G401 (cell line): ENCODE measurements around the gene TOMM40L. TPM values are rescaled to one million over a fixed set of nuclear protein-coding genes. Genes with fewer than 3 reads are reported as not detected.
"Not testable (repeated sequence)": the region's sequence is repeated elsewhere in the genome, so short reads cannot be mapped to it uniquely, and the experiment has no call there.

Experiments used
- DNase-seq: peaks from one replicate; pipeline ENCODE4 v3.0.0-alpha.2; 2015; ENCODE audit warnings: low spot score
- in situ Hi-C: cut with HindIII; loops from 2 replicates; pipeline ENCODE4 v1.10.0; 2016; ENCODE audit warnings: low sequenced_read_pairs, mixed read lengths
- total RNA-seq: library from RNA; depleted of rRNA; stranded (reverse); fragments of >200 nt; shearing (Covaris generic); gene quantifications from 2 replicates; pipeline ENCODE4 v1.2.3, GENCODE V29; 2014

TOMM40L gene
- total RNA-seq, 1 experiment from 2014 or later, result 37.4 TPM

- in situ Hi-C loops, result no loop called here
- DNase-seq, result no peak
Measured at GRCh38 chr1:161241682-161242081, 15.8 kb downstream of the TOMM40L start.

DNA sequence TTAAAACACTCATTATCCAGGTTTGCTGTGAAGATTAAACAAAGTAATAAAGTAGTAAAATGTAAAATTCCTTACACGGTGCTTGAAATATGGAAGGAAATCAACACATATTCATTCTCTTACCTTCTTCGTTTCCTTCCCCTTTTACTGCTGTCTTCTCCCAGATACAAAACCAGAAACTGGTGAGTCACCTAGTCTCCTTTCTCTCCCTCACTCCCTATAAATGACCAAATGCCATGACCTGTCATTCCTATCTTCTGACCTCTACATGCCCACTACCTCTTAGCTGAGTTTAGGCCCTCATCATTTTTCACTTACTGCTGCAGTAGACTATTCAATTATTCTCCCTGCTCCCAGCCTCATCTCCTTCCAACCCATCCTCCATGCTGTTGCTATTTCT lies 16.5 kb downstream of the TOMM40L start:
- in situ Hi-C loops, result no loop called here
- no peak for DNase-seq

GRCh38 chr1:161244888-161245287 lies 19.0 kb downstream of the TOMM40L start:
- DNase-seq, result no peak
- in situ Hi-C loops, result no loop called here

GRCh38 chr1:161250100-161250499 lies 24.2 kb downstream of the TOMM40L start:
- DNase-seq, in situ Hi-C loops: not testable (repeated sequence)

DNA sequence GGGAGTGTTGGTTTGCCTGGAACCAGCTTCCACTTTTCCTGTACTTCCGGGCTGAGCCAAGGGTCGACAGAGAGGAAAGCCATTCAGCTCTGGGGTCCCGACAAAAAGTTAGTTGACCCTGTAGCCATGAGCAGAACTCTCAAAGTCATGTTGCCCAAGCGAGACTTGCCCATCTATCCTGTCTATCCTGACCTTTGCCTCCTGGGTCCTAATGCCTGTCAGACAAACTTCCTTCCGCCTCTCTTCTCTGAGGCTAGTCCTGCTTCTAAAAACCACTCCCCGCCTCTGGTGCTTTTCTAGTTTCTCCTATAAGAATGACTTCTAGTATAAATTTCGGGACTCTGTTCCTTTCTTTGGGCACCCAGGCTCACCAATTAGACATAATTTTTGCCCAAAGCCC lies 25.0 kb downstream of the TOMM40L start:
- in situ Hi-C loops, result no loop called here

DNA sequence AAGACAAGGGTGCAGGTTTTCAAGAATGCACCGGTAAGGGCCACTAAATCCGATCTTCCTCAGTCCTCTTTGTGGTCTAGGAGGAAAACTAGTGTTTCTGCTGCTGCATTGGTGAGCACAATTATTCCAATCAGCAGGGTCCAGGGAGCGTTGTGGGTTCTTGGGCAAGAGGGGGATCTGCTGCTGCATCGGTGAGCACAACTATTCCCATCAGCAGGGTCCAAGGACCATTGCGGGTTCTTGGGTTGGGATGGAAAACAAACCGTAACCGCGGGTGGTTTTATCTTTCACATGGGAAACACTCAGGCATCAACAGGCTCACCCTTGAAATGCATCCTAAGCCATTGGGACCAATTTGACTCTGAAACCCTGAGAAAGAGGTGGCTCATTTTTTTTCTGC lies 25.7 kb downstream of the TOMM40L start:
- no peak for DNase-seq
- in situ Hi-C loops, result no loop called here

More for the DNA sequence above, 25.0 kb downstream of the TOMM40L start:
- no peak for DNase-seq

GRCh38 chr1:161255302-161255701 lies 29.4 kb downstream of the TOMM40L start:
- in situ Hi-C loops, DNase-seq: not testable (repeated sequence)

DNA sequence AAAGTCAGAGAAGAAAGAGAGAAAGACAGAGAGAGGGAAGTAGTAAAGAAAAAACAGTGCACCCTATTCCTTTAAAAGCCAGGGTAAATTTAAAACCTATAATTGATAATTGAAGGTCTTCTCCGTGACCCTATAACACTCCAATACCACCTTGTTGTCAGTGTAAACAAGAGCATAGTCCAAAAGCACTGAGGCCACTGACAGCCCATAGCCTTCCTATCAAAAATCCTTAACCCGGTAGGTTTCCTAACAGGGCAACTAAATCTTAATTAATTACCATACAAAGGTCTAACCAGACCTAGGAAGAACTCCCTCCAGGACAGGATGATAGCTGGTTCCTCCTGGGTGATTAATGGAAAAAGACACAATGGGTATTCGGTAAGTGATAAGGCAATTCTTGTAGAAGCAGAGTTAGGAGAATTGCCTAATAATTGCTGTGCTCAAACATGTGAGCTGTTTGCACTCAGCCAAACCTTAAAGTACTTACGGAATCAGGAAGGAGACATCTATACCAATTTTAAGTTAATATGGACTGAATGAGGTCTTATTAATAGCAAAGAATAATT lies 30.2 kb downstream of the TOMM40L start:
- DNase-seq, in situ Hi-C loops: not testable (repeated sequence)

- in situ Hi-C loops, DNase-seq: not testable (repeated sequence)
Measured at GRCh38 chr1:161257109-161257508, 31.2 kb downstream of the TOMM40L start.

GRCh38 chr1:161258439-161259344 lies 32.8 kb downstream of the TOMM40L start, which contains the start of gene PCP4L1:
Gene PCP4L1 (plus strand): TSS chr1:161258745. CDS start chr1:161258975, 230 bp downstream.
- in situ Hi-C loops, result no loop called here

GRCh38 chr1:161259345-161259702 lies 33.5 kb downstream of the TOMM40L start:
- no peak for DNase-seq
- in situ Hi-C loops, result no loop called here

More at GRCh38 chr1:161258439-161259344, 32.8 kb downstream of the TOMM40L start, which contains the start of gene PCP4L1:
- peak; percentile 53 for DNase-seq

DNA sequence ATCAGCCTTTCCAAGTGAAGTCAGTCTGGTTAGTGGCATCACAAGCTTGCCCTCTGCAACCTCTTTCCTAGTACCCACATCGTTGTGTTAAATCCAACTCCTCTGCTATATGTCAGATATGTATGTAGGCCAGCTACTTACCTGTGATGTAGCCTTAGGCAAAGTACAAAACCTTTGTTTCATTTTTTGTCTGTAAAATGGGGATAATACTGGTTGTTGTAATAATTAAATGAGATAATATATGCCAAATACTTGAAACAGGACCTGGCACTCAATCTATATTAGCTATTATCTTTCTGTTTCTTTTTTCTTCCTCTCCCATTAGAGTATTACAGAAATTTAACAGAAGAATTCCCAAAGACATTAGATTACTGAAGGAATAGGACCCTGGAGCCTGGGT lies 33.9 kb downstream of the TOMM40L start:
- DNase-seq, result no peak
- in situ Hi-C loops, result no loop called here

DNA sequence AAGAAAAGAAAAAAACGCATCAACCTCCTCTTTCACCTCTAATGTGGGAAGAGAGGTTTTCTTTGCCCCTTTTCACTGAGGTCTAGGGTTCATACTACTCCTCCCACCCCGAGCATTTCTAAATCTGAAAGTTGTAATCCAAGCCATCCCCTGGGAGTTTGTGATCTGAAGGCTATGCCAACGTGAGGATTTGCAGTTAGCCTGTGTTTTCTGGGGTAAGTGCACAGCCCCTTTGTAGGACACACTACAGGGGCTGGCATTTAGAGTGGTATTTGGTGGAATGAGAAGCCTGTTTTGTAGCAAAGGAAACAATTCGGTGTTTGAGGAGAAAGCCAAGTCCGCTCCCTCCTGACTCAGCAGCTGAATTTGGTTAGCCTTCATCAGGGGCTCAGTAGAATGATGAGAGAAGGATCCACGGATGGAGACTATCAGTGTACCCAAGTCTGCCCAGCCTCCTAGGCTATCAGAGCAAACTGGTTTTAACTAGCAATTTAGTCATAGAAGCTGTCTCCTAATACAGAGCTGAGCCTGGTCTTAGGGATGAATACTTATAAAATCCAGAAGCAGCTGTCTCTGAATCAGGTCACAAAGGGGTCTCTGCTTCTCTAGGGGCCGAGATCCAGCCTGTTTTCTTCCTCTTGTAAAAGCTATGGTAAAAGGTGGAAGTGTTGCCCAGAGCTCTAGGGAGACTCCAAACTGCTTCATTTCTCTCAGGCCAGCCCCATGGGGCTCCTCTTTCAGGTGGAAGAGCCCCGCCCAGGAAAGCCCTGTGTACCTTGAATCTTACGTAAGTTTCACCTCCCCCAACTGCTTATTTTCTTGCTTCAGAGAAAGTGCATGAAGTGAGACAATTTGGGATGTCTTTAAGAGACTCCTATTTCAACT lies 34.8 kb downstream of the TOMM40L start:
- in situ Hi-C loops, result no loop called here
- DNase-seq, result no peak

DNA sequence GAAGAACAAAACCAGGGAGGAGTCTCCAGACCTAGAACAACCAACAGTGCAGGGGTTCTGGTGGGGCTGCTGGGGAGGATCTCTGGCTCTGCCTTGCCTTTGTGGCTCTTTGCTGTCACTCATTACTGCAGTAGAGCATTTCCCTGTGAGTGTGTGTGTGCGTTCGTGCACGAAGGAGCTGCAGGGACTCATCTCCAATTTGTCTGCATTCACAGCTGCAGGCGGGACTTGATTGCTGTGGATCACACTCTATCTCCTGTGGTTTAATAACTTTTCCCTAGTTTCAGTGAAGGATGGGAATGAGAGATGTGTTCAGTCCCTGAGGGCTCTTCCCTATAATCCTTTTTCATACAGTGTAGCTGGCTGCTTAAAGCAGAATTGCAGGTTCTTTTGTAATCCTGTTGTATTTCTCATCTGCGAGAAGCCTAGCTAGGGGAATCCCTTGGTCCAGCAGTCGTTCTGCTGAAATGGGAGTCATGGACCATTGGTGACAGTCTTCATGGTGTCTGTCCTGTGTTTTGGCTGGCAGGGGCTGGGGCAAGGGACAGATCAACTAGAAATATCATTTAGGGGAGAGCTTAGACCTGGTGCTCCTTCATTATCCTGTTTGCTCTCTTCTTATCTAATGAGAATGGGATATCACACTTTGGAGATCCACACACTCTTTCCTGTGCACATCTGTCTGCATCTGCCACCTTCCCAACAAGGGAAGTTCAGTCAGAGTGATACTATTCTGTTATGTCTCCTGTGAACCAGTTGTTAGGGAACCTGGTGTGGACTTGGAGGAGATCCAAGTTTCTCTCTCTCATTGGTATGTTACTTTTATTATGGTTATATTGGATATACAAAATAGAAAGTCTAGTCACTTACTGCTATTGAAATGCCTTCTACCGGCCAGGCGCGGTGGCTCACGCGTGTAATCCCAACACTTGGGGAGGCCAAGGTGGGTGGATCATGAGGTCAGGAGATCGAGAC lies 35.7 kb downstream of the TOMM40L start:
- in situ Hi-C loops, result no loop called here

DNA sequence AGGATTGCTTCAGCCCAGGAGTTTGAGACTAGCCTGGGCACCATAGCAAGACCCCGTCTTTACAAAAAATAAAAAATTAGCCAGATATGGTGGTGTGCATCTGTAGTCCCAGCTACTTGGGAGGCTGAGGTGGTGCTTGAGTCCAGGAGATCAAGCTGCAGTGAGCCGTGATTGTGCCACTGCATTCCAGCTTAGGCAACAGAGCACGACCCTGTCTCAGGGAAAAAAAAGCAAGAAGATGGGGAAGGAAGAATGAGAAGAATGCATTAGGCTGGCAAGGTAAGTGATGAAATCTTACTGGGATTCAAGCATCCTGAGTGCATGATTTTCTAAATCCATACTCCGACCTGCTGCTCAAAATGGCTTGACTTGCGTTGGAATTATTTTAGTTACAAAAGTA lies 39.4 kb downstream of the TOMM40L start:
- no peak for DNase-seq
- in situ Hi-C loops, result no loop called here

More for the DNA sequence above, 35.7 kb downstream of the TOMM40L start:
- DNase-seq, result no peak

DNA sequence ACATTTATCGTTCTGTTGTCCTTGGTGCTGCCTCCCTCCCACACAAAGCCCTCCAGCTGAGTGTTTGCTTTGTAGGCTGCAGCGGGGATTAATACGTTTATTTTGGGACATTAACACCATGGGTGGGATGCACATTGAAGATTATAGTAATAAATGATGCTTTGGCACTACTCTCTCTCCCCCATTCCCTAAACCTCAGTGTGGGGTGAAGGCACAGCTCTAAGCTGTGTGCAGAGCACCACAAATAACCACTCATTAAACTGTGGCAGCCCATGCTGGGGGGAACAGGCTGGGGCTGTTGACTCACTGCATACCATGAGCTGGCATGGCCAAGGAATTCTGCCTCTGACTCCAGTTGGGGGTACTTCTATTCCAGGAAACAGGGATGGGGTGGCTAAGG lies 40.3 kb downstream of the TOMM40L start:
- no peak for DNase-seq
- in situ Hi-C loops, result no loop called here

GRCh38 chr1:161266836-161267235 lies 41.0 kb downstream of the TOMM40L start:
- in situ Hi-C loops, result no loop called here
- no peak for DNase-seq

GRCh38 chr1:161267321-161267720 lies 41.5 kb downstream of the TOMM40L start:
- no peak for DNase-seq
- in situ Hi-C loops, result no loop called here
